Hepatic stellate cell (primary cell): Measurements from ENCODE around the gene COL4A6.
A peak's percentile ranks its signal among the peaks of the same experiment; 100 is the strongest.
"Not testable (repeated sequence)": the region's sequence is repeated elsewhere in the genome, so short reads cannot be mapped to it uniquely, and the experiment has no call there.

Experiments used
- DNase-seq: peaks from one replicate; pipeline ENCODE4 v3.0.0; 2011; ENCODE audit warnings: low spot score

The COL4A6 gene

GRCh38 chrX:108438110-108438623 is at the start of gene COL4A6:
Gene COL4A6, minus strand, starts transcription at chrX:108438422. Its CDS starts 226 bp downstream, at chrX:108438196.
- no peak for DNase-seq

GRCh38 chrX:108485960-108486359 is 47.7 kb upstream of the COL4A6 start:
- no peak for DNase-seq

- DNase-seq: no peak
Observed at GRCh38 chrX:108484251-108484650, 46.0 kb upstream of the COL4A6 start.

GRCh38 chrX:108481528-108481927 is 43.3 kb upstream of the COL4A6 start:
- DNase-seq: not testable (repeated sequence)

GRCh38 chrX:108473979-108474378 is 35.8 kb upstream of the COL4A6 start:
- DNase-seq: no peak

- no peak for DNase-seq
Observed at GRCh38 chrX:108468486-108468885, 30.3 kb upstream of the COL4A6 start.

GRCh38 chrX:108464604-108465003 is 26.4 kb upstream of the COL4A6 start:
- DNase-seq: peak; percentile 14

GRCh38 chrX:108456971-108457477 is 18.8 kb upstream of the COL4A6 start:
- no peak for DNase-seq

- DNase-seq: no peak
Observed at GRCh38 chrX:108453841-108454240, 15.6 kb upstream of the COL4A6 start.

- no peak for DNase-seq
Observed at GRCh38 chrX:108447303-108447702, 9.1 kb upstream of the COL4A6 start.

- no peak for DNase-seq
Observed at GRCh38 chrX:108442901-108443464, 4.8 kb upstream of the COL4A6 start.

GRCh38 chrX:108439961-108440696 is 1.9 kb upstream of the COL4A6 start:
- DNase-seq: no peak

- peak; percentile 58 for DNase-seq
Observed at GRCh38 chrX:108439426-108439942, 1.3 kb upstream of the COL4A6 start, which contains the start of gene COL4A5. Gene COL4A5, plus strand, starts transcription at chrX:108439838. Its CDS starts 288 bp downstream, at chrX:108440126.

GRCh38 chrX:108437349-108438109 is 693 bp downstream of the COL4A6 start:
- no peak for DNase-seq

GRCh38 chrX:108435261-108435660 is 3.0 kb downstream of the COL4A6 start:
- DNase-seq: no peak

GRCh38 chrX:108426262-108426661 is 12.0 kb downstream of the COL4A6 start:
- no peak for DNase-seq

GRCh38 chrX:108420481-108420880 is 17.7 kb downstream of the COL4A6 start:
- no peak for DNase-seq

GRCh38 chrX:108419401-108419800 is 18.8 kb downstream of the COL4A6 start:
- no peak for DNase-seq

- DNase-seq: no peak
Observed at GRCh38 chrX:108417257-108417656, 21.0 kb downstream of the COL4A6 start.

GRCh38 chrX:108415891-108416290 is 22.3 kb downstream of the COL4A6 start:
- DNase-seq: no peak

GRCh38 chrX:108415146-108415545 is 23.1 kb downstream of the COL4A6 start:
- no peak for DNase-seq

- no peak for DNase-seq
Observed at GRCh38 chrX:108412783-108413182, 25.4 kb downstream of the COL4A6 start.
